Activated naive CD4-positive, alpha-beta T cell treated with anti-CD3 and anti-CD28 coated beads for 36 hours (primary cell): Measurements from ENCODE around the gene HOXC6. TPM values are rescaled to one million over a fixed set of nuclear protein-coding genes. Genes with fewer than 3 reads are reported as not detected.

Source experiments
- CTCF ChIA-PET: fragments of 350-600 bp; sonication (Branson Sonifier 250); formaldehyde crosslinking; loops from one replicate; lab custom pipeline; 2021; ENCODE audit warnings: antibody characterized with exemption; lab: Charles Lee
- DNase-seq: peaks from one replicate; pipeline ENCODE4 v3.0.0-alpha.2; 2020
- H3K27ac Mint-ChIP-seq: one replicate; pipeline ENCODE4 v1.8.0; 2021; ENCODE audit warnings: mild to moderate bottlenecking, mixed read lengths
- H3K27me3 Mint-ChIP-seq: one replicate; pipeline ENCODE4 v1.8.0; 2021; ENCODE audit warnings: low read depth, mixed read lengths
- H3K36me3 Mint-ChIP-seq: one replicate; pipeline ENCODE4 v1.8.0; 2021; ENCODE audit warnings: low read depth, mixed read lengths
- H3K4me1 Mint-ChIP-seq: one replicate; pipeline ENCODE4 v1.8.0; 2021; ENCODE audit warnings: low read depth, mixed read lengths
- H3K4me3 Mint-ChIP-seq: one replicate; pipeline ENCODE4 v1.8.0; 2021; ENCODE audit warnings: mild to moderate bottlenecking, moderate library complexity, mixed read lengths
- H3K9me3 Mint-ChIP-seq: one replicate; pipeline ENCODE4 v1.8.0; 2021; ENCODE audit warnings: mixed read lengths
- intact Hi-C: fragments of 100-400 bp; cut with micrococcal nuclease; formaldehyde crosslinking; loops from one replicate; pipeline ENCODE4 v1.15.1; 2023
- total RNA-seq, 2 experiments: library from RNA; stranded (reverse); gene quantifications; one replicate each; pipeline ENCODE4 v1.2.3, GENCODE V29; 2021

Gene HOXC6
- total RNA-seq, 2 experiments from 2014 or later, result not detected

DNA sequence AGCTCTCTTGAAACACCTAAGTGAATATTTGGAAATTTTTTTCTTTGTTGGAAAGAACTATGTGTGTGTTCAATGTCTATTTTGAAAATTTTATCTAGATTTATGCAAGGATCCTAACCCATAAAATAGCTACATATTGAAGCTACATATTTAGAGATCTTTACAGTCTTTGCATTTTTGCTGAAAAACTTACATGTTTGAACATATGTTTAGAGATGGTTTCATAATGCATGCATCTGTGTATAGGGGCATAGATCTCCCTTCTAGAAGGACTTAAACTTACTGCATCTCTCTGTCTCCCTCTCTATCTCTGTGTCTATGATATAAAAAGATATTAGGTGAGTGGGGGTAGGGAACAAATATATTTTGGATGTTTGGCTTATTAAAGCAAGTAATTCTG lies 17.2 kb downstream of the HOXC6 start:
- CTCF ChIA-PET, result interaction anchor here (0.7 to 1.7 kb wide), 2 partner anchors 13 to 323 kb away, joined by 4 to 6 read pairs; partner anchors contain the start of gene HOXC5
- no peak for DNase-seq
- no peaks in the 10 kb centered on the region for H3K9me3 Mint-ChIP-seq
- peaks cover 7% of the 10 kb centered on the region for H3K4me1 Mint-ChIP-seq
- no peak overlapping the region for H3K27ac Mint-ChIP-seq
- H3K36me3 Mint-ChIP-seq, result no peaks in the 10 kb centered on the region
- no peak overlapping the region for H3K4me3 Mint-ChIP-seq
- peaks cover 84% of the 10 kb centered on the region for H3K27me3 Mint-ChIP-seq
- intact Hi-C loops, result no loop called here

DNA sequence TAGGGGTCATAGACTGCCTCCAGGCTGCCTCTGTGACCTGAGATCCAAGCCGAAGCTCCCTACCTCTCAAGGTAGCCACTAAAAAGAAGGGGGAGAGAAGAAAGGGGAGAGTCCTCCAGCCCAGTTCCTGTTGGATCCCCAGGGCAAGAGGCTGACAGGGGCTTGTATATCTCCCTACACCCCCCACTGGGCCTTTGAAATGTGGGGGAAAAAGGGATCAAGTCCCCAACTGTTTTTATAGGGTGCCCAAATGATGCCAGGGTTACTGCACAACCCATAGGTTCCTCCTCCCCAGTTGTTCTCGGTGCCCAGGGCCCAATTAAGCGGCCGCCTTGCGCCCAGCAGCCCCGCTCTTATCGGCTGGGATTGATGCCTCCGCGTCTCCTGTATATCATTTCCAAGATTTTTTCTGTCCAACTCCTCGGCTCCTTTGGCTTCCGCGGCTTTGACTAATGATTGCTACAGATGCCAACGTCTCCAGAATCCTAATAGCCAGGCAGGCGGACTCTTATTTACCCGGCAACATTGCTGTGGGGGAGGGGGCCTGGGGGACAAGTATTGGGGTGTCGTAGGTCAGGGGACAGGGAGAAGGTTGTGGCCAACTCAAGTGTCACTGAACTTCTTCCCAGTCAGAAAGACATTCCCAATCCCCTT lies 17.8 kb downstream of the HOXC6 start:
- no peak overlapping the region for H3K27ac Mint-ChIP-seq
- CTCF ChIA-PET, result interaction anchor here (0.7 to 1.7 kb wide), 2 partner anchors 13 to 322 kb away, joined by 4 to 6 read pairs; partner anchors contain the start of gene HOXC5
- no peaks in the 10 kb centered on the region for H3K36me3 Mint-ChIP-seq

DNA sequence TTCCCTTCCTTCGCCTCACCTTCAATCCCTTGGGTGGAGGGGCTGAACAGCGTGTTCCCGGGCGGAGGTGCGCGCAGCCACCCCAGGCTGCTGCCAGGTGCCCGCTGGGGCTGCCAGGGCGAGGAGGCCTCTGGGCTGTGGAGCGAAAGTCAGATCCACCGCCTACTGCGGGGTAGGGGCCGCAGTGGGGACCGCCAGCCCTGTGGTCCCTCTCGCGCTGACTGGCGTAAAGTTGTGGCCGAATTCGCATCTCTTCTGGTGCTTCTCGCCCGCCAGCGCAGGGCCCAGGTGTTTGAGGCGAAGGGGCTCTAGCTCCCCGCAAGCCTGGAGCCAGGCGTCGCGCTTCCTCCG lies 18.5 kb downstream of the HOXC6 start:
- Mint-ChIP-seq H3K4me1 (peaks cover 11% of the 10 kb centered on the region), H3K27ac (no peak overlapping the region), H3K4me3 (no peak overlapping the region), H3K27me3 (peaks cover 88% of the 10 kb centered on the region), H3K9me3 (no peaks in the 10 kb centered on the region), H3K36me3 (no peaks in the 10 kb centered on the region)
- CTCF ChIA-PET, result no interaction called here
- no peak for DNase-seq
- intact Hi-C loops, result loop anchor here (1.0 kb wide), 1 partner anchor 8 kb away; no protein-coding TSS in a partner anchor

More for the DNA sequence above, 17.8 kb downstream of the HOXC6 start:
- intact Hi-C loops, result loop anchor here (1.0 kb wide), 1 partner anchor 8 kb away; no protein-coding TSS in a partner anchor
- Mint-ChIP-seq H3K9me3 (no peaks in the 10 kb centered on the region), H3K4me3 (no peak overlapping the region), H3K4me1 (peaks cover 7% of the 10 kb centered on the region), H3K27me3 (peaks cover 86% of the 10 kb centered on the region)
- no peak for DNase-seq

DNA sequence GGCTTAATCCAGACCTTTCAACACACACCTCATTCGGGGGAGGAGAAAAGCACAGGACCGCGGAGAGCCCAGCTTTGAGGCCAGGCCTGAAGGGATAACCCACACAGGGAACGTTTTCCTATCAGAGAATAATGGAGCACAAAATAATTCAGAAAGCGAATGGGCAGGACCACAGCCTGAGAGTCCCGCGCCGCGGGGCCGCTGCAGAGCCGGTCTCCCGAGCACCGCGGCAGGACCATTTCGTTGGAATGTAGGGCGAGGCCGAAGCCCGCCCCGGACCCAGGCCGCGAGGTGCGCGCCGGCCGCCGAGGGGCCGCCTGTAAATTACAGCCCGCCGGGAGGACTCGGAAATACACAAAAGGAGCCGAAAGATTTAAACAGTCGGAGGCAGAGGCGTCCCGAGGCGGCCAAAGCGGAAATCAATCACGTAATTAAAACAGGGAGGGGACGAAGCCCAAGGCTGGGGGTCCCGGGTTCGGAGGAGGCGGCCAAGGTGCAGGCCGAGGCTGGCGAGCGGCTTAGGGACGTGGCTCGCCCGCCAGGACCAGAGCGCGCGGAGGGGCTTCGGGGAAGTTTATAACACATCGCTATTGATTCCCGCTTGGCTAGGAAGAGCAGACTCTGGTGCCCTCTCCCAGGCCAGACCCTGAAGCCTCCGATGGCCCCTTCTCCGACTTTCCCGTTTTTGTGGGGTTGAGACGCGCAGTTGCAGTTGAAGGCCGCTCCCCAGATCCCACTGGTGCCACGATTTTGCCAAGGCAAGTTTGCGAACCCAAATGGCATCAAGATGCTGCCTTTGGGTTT lies 19.1 kb downstream of the HOXC6 start:
- CTCF ChIA-PET, result no interaction called here
- intact Hi-C loops, result no loop called here
- no peak for DNase-seq
- peaks cover 91% of the 10 kb centered on the region for H3K27me3 Mint-ChIP-seq
- no peaks in the 10 kb centered on the region for H3K36me3 Mint-ChIP-seq
- H3K4me3 Mint-ChIP-seq, result no peak overlapping the region
- H3K9me3 Mint-ChIP-seq, result no peaks in the 10 kb centered on the region
- no peak overlapping the region for H3K27ac Mint-ChIP-seq
- peaks cover 14% of the 10 kb centered on the region for H3K4me1 Mint-ChIP-seq

DNA sequence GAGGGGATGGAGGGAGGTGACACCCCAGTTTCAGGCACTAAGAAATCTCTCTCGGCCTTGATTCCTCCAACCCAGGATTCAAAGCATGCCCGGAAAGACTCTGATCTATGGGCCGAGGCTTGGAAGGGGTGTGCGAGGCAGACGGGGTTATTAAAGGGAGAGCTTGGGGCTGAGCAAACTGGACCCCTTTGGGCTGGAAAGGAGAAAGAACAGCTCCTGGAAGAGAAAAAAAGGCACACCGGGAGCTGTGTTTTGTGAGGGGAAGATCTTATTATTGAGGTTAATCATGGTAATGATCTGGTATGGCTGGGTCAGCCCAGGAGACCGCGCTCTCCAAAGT lies 19.7 kb downstream of the HOXC6 start:
- H3K4me1 Mint-ChIP-seq, result peaks cover 17% of the 10 kb centered on the region
- no peak overlapping the region for H3K4me3 Mint-ChIP-seq
- DNase-seq, result no peak
- CTCF ChIA-PET, result interaction anchor here (0.5 kb wide), 1 partner anchor 78 kb away, joined by 4 read pairs; no protein-coding TSS in a partner anchor
- no peaks in the 10 kb centered on the region for H3K9me3 Mint-ChIP-seq
- H3K27me3 Mint-ChIP-seq, result peaks cover 92% of the 10 kb centered on the region
- intact Hi-C loops, result no loop called here
- no peaks in the 10 kb centered on the region for H3K36me3 Mint-ChIP-seq
- H3K27ac Mint-ChIP-seq, result no peak overlapping the region

DNA sequence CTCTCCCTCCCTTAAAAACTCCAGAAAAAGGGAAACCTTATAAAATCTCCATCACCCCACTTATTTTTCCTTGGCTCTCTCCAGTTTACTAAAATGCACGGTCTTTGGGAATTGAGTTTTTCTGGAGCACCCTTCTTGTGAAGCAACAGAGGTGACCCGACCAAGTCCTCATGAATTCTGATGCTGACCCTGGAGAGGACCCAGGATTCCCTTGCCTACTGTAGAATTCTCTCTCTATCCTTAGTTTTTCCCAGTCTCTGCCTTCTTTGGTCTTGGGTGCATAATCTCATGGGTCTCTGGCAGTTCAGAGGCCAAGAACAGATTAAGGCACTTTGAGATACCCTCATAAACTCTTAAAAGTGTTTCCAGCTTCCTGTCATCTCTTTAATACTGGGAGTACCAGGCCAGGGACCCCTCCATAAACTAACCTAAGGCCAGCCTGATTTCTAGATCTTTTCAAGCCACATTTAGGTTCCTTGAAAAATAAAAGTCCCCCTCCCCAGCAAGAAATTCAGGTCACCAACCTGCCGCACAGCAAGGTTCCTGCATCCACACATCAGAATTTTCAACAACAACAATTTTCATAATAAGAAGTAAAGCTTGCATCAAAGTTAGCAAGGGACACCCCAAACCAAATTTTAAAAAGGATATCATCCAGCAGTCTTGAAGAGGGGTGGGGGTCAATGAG lies 20.3 kb downstream of the HOXC6 start:
- CTCF ChIA-PET, result interaction anchor here (0.5 kb wide), 1 partner anchor 77 kb away, joined by 4 read pairs; no protein-coding TSS in a partner anchor
- Mint-ChIP-seq H3K27me3 (peaks cover 88% of the 10 kb centered on the region), H3K4me3 (no peak overlapping the region), H3K27ac (no peak overlapping the region), H3K36me3 (no peaks in the 10 kb centered on the region), H3K9me3 (no peaks in the 10 kb centered on the region), H3K4me1 (peaks cover 21% of the 10 kb centered on the region)
- no peak for DNase-seq
- intact Hi-C loops, result no loop called here

DNA sequence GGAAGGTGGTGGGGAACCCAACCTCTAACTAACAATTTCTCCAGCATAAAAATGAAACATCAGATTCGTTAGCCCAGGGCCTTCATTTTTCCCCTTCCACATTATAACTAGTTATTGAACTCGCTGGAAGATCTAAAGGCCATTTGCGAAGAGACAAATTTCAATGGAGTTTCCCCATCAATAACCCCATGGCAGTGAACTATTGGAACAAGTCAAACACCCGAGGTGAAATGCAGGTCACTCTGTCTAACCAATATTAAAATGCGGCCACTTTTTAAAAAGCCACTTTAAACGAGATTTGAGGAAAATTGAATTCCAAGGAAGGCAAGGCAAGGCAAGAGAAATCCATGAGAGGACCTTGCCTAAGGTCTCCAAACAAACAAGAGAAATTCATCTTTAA lies 20.9 kb downstream of the HOXC6 start:
- CTCF ChIA-PET, result no interaction called here
- H3K27me3 Mint-ChIP-seq, result peaks cover 88% of the 10 kb centered on the region
- H3K36me3 Mint-ChIP-seq, result no peaks in the 10 kb centered on the region
- no peak for DNase-seq
- H3K9me3 Mint-ChIP-seq, result no peaks in the 10 kb centered on the region
- peaks cover 25% of the 10 kb centered on the region for H3K4me1 Mint-ChIP-seq
- H3K4me3 Mint-ChIP-seq, result no peak overlapping the region
- no peak overlapping the region for H3K27ac Mint-ChIP-seq
- intact Hi-C loops, result no loop called here

DNA sequence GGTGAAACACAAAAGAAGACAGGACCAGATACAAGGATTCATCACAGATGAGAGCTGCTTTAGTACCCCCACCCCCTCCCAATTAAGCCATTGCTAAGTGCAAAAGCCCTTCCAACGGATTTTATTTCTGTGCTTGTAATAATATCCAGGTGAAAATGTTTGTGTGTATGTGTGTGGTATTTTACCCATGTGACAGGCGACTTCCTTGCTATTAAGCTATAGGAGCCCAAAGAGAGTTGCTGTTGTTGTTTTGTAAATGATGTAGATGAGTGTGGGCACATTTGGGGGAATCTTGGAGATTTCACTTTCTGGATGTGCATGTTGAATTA lies 22.2 kb downstream of the HOXC6 start:
- Mint-ChIP-seq H3K27me3 (peaks cover 83% of the 10 kb centered on the region), H3K4me3 (no peak overlapping the region), H3K4me1 (peaks cover 27% of the 10 kb centered on the region), H3K9me3 (no peaks in the 10 kb centered on the region), H3K36me3 (no peaks in the 10 kb centered on the region), H3K27ac (no peak overlapping the region)
- intact Hi-C loops, result loop anchor here (5.0 kb wide), 2 partner anchors 78 to 98 kb away; partner anchors contain the start of genes HOTAIR, HOXC11 and HOXC12
- CTCF ChIA-PET, result interaction anchor here (0.6 to 1.2 kb wide), 4 partner anchors 18 to 141 kb away, joined by 3 to 5 read pairs (median 4); partner anchors contain the start of gene HOXC8
- DNase-seq, result no peak

DNA sequence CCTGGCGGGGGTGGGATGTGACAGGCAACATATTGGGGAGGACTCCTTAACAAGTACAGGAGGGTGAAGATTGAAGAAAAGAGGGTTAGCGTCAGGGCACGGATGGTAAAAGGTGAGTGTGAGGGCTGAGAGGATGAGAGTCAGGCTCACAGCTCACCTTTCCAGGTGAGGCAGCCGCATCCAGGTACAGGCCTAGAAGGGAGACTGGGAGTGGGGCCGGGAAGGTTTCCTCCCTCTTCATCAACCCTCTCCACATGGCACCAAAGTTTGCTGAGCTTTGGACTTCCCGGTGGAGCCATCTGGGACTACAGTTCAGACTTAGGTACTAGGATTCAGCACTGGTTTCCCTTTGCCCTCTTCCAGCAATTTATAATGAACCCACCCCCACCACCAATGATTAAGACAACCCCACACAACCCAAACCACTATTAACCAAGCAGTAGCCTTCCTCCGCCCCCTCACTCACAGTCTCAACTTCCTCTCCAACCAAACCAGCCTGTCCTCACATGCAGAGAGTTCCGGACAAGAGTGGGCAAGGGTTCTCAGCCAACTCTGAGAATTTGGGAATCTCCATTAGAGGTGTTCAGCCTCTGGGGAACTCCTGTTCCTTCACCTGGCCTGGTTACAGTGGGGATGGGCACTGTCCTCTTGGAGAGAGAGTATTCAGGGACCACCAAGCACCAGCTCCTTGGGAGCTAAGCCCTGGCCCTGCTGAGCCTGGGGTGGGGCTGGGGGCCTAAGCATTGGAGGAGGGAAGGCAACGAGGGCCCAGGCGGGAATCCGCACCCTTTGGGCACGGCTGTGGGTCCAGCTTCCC lies 23.0 kb downstream of the HOXC6 start:
- H3K9me3 Mint-ChIP-seq, result no peaks in the 10 kb centered on the region
- DNase-seq, result no peak
- H3K4me1 Mint-ChIP-seq, result peaks cover 27% of the 10 kb centered on the region
- no peak overlapping the region for H3K4me3 Mint-ChIP-seq
- CTCF ChIA-PET, result interaction anchor here (0.6 to 1.2 kb wide), 4 partner anchors 19 to 141 kb away, joined by 3 to 5 read pairs (median 4); partner anchors contain the start of gene HOXC8
- no peaks in the 10 kb centered on the region for H3K36me3 Mint-ChIP-seq
- H3K27me3 Mint-ChIP-seq, result peaks cover 75% of the 10 kb centered on the region
- intact Hi-C loops, result loop anchor here (5.0 kb wide), 2 partner anchors 79 to 99 kb away; partner anchors contain the start of genes HOTAIR, HOXC11 and HOXC12
- H3K27ac Mint-ChIP-seq, result no peak overlapping the region

DNA sequence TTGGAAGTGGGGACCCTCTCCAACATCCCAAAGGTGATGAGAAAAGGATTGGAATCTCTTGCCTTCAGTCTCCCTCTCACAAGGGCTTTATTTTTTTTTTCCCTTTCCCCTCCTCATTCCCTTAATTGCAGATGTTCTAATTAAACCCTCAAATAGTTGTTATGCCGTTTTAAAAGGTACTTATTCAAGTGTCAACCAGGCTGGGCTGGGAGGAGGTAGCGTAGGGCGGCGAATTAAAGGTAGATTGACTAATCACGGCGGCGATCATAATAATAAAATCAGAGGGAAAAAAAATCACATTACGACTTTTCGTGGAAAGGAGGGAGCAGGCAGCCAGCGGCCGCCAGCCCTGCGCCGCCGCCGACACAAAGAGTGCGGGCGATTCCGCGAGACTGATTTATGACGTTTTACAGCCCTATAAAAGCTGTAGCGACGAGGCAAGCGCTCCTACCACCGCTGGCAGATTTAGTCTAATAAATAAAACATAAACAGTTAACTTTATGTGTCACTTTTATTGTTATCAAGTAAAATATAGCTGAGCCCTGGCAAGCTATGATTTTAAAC lies 23.7 kb downstream of the HOXC6 start:
- no peaks in the 10 kb centered on the region for H3K36me3 Mint-ChIP-seq
- intact Hi-C loops, result loop anchor here (5.0 kb wide), 2 partner anchors 80 to 100 kb away; partner anchors contain the start of genes HOTAIR, HOXC11 and HOXC12
- no peak overlapping the region for H3K27ac Mint-ChIP-seq
- H3K4me3 Mint-ChIP-seq, result no peak overlapping the region
- peaks cover 70% of the 10 kb centered on the region for H3K27me3 Mint-ChIP-seq
- no peak for DNase-seq
- peaks cover 26% of the 10 kb centered on the region for H3K4me1 Mint-ChIP-seq
- no peaks in the 10 kb centered on the region for H3K9me3 Mint-ChIP-seq
- CTCF ChIA-PET, result interaction anchor here (0.6 to 2.0 kb wide), 3 partner anchors 19 to 213 kb away, joined by 3 to 11 read pairs (median 6); partner anchors contain the start of gene HOXC5

DNA sequence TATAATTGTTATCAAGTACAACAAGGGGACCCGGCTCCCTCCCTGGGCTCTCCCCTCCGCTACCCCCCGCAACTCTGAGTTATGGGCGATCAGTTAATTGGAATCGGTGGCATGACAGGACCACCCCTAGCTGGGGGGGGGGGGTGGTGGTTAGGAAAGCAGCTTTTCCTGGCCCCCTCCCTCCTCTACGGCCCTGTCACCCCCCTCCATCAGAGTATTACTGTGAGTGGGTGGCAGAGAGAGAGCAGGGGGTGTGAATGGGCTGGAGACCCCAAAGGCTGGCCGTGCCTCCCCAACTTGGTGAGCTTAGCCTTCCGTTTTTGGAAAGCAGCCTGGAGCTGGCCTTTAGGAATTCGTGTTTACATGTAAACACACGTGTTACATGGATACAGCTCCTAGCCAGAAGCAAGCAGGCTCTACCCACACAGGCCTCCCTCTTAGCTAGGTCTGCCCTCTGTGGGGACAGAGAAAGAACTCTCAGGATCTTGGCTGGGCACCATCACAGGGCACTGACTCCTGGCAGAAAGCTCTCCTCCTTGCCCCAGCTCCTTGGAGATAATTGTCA lies 24.3 kb downstream of the HOXC6 start:
- CTCF ChIA-PET, result interaction anchor here (0.6 to 2.0 kb wide), 5 partner anchors 20 to 212 kb away, joined by 3 to 11 read pairs (median 5); partner anchors contain the start of gene HOXC5
- H3K4me3 Mint-ChIP-seq, result peak overlapping the region; percentile 38
- H3K27me3 Mint-ChIP-seq, result peaks cover 73% of the 10 kb centered on the region
- H3K9me3 Mint-ChIP-seq, result no peaks in the 10 kb centered on the region
- intact Hi-C loops, result loop anchor here (5.0 kb wide), 2 partner anchors 80 to 100 kb away; partner anchors contain the start of genes HOTAIR, HOXC11 and HOXC12
- DNase-seq, result no peak
- no peak overlapping the region for H3K27ac Mint-ChIP-seq
- peaks cover 25% of the 10 kb centered on the region for H3K4me1 Mint-ChIP-seq
- no peaks in the 10 kb centered on the region for H3K36me3 Mint-ChIP-seq
